WTC11 (cell line): Measurements from ENCODE around the gene SLC15A4.

ENCODE experiments used
- CTCF ChIP-seq: fragments of 200-600 bp; IDR thresholded peaks from 2 replicates; pipeline ENCODE4 v1.8.0; 2022; ENCODE audit warnings: antibody characterized with exemption
- ESRRA ChIP-seq: sonication (generic); formaldehyde crosslinking; IDR thresholded peaks from 2 replicates; pipeline ENCODE4 v1.8.1; 2022; ENCODE audit warnings: mild to moderate bottlenecking, missing genetic modification reagents, borderline replicate concordance
- NR1H2 ChIP-seq: sonication (generic); formaldehyde crosslinking; IDR thresholded peaks from 2 replicates; pipeline ENCODE4 v1.9.0; 2021; ENCODE audit warnings: mild to moderate bottlenecking, moderate library complexity, missing genetic modification reagents

- TF ChIP-seq CTCF (no peak), NR1H2 (no peak), ESRRA (CRISPR knock-in tag) (no peak)
Measured at GRCh38 chr12:128800606-128801005, 23.2 kb downstream of the SLC15A4 start.
